AG10803 (cell line): Measurements from ENCODE around the gene CPOX.

Experiments
- DNase-seq: peaks from one replicate; pipeline ENCODE4 v3.0.0; 2010; ENCODE audit warnings: low read depth
- H3K4me3 ChIP-seq: 2 replicates; pipeline ENCODE4 v1.5.1; 2011; ENCODE audit warnings: mild to moderate bottlenecking, low read length, control low read depth
- TF ChIP-seq, protein P1 (sequence below): conservative IDR thresholded peaks from 2 replicates; pipeline ENCODE4 v1.5.1; 2011; ENCODE audit warnings: mild to moderate bottlenecking, low read length, control low read depth, inconsistent platforms

Gene CPOX

DNA sequence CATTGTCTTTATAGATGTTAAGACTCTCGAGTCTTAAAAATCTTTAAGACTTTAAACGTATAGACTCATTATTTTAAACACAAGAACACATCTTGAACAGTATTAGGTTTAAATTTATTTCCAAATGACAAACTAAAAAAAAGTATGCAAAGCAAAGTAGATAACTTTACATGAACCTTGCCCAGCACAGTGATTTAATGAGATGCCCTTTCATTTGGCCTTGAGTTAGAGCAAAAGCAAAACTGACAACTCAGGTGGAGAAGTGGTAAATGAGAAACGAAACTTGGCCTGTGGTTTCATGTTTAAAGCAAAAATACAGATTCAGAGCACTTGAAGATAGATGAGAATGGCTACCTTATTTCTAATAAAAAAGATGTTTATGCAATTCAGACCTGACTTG lies 53.1 kb downstream of the CPOX start:
- H3K4me3 ChIP-seq = no peak overlapping the region

DNA sequence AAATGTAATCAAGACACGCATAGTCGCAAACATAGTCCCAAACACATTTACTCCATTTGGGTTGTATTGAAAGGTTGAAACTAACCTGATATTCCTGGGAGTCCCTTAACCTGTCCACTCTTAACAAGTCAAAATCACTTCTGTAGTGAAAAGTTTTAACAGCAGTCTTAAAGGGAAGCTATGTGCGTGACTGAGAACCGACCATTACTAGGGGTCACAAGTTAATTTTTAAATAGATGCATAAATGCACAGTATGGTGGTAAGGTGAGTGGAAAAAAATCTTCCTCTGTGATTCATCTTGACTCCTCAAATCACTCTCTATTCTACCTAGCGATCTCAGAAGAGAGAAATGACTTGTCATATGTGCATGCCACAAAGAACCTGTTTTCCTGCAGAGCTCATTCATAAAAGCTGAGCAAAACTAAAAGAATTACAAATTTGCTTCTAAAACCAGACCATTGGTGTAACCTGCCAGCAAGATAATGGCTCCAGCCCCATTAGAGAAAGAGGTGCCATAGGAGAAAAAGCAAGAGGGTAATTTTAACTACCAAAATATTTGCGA lies 56.9 kb downstream of the CPOX start:
- DNase-seq = no peak
- TF ChIP-seq, protein P1, sequence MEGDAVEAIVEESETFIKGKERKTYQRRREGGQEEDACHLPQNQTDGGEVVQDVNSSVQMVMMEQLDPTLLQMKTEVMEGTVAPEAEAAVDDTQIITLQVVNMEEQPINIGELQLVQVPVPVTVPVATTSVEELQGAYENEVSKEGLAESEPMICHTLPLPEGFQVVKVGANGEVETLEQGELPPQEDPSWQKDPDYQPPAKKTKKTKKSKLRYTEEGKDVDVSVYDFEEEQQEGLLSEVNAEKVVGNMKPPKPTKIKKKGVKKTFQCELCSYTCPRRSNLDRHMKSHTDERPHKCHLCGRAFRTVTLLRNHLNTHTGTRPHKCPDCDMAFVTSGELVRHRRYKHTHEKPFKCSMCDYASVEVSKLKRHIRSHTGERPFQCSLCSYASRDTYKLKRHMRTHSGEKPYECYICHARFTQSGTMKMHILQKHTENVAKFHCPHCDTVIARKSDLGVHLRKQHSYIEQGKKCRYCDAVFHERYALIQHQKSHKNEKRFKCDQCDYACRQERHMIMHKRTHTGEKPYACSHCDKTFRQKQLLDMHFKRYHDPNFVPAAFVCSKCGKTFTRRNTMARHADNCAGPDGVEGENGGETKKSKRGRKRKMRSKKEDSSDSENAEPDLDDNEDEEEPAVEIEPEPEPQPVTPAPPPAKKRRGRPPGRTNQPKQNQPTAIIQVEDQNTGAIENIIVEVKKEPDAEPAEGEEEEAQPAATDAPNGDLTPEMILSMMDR = no peak
- H3K4me3 ChIP-seq = no peak overlapping the region

More for the DNA sequence above, 53.1 kb downstream of the CPOX start:
- DNase-seq = no peak
- TF ChIP-seq, protein P1 = no peak

DNA sequence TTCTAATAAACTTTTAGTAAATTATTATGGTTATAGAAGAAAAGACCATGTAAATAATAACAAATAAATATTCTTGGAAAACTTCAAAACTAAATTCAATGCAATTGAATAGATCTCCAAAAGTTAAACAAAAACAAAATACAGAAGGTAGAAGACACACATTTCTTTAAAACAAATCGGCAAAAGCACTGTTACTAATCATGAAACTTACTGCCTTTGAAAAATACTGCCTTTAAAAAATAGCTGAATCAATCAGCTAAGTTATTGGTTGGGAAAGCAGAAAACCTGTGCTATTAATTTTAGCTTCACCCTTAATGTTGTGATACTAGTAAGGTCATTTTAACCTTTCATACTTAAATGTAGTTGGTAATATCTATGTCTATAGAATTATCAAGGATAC lies 58.7 kb downstream of the CPOX start:
- TF ChIP-seq, protein P1 = no peak
- H3K4me3 ChIP-seq = no peak overlapping the region
- DNase-seq = no peak

DNA sequence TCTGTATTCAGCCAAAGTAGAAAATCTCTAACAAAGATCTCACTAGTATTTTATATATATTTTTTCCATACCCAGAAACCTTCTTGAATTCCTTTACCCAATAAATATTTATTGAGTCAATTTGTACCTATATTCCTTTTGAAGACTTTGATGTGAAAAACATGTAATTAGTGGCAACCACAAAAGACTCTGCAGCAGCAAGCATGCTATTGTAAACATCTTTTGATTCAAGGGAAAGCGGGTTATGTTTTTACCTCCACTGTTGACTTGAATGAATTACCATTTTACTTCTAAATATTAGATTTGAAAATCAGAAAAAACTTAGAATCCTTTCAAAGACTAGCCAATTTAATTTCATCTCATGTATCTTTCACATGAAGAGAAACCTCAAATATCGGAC lies 59.2 kb downstream of the CPOX start:
- no peak overlapping the region for H3K4me3 ChIP-seq
- TF ChIP-seq, protein P1 = no peak
- no peak for DNase-seq

DNA sequence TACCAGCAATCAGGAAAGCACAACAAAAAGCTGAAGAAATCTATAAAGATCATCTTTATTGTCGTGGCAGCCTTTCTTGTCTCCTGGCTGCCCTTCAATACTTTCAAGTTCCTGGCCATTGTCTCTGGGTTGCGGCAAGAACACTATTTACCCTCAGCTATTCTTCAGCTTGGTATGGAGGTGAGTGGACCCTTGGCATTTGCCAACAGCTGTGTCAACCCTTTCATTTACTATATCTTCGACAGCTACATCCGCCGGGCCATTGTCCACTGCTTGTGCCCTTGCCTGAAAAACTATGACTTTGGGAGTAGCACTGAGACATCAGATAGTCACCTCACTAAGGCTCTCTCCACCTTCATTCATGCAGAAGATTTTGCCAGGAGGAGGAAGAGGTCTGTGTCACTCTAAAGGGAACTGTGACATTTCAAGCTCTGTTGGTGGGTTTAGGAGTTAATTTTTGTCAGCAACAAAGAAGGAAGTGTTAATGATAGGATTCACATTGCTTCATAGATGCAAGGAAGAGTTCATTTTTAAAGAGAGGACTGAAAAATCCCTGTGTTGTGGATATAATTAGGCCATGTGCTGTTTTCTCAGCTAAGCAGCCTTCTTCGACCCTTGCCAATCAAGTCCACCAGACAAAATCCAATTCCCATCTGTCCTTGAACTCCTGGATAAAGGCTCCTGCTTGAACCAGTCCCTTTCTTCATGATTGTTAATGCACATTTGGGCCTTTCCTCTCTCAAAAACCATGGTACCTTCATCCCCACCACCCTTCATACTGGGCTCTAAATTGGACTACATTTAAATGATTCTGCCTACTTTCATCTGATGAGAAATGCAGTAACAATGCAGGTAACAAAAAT lies 60.5 kb downstream of the CPOX start:
- DNase-seq = no peak
- H3K4me3 ChIP-seq = no peak overlapping the region
- TF ChIP-seq, protein P1 = no peak

DNA sequence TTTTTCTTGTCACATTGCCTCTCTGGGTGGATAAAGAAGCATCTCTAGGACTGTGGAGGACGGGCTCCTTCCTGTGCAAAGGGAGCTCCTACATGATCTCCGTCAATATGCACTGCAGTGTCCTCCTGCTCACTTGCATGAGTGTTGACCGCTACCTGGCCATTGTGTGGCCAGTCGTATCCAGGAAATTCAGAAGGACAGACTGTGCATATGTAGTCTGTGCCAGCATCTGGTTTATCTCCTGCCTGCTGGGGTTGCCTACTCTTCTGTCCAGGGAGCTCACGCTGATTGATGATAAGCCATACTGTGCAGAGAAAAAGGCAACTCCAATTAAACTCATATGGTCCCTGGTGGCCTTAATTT lies 61.2 kb downstream of the CPOX start:
- no peak for DNase-seq
- TF ChIP-seq, protein P1 = no peak
- no peak overlapping the region for H3K4me3 ChIP-seq
